ENCODE measurements around the gene XPO1.
A peak's percentile ranks its signal among the peaks of the same experiment; 100 is the strongest.
"Not testable (repeated sequence)": the region's sequence is repeated elsewhere in the genome, so short reads cannot be mapped to it uniquely, and the experiment has no call there.

Gene XPO1

DNA sequence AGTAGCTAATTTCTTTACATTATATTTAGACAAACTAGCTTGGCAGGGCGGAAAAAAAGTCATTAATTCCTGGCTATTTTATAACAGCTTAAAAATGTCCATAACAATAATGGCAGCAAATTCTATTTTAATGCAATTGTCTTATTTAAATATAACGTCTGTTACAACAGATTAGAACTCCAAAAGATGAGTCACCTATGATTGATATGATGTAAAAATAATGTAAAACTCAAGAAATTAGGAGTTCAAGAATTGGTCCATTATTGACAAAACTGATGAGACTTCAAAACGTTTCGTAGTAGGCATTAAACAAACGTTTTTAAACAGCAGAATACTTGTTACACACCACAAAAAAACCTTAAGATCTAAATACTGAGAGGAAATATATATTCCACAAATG lies 2.7 kb downstream of the XPO1 start:
- no peak for DNase-seq

- no peak for DNase-seq
Measured at GRCh38 chr2:61534926-61535325, 3.2 kb downstream of the XPO1 start.

- DNase-seq, result no peak
Measured at GRCh38 chr2:61530749-61531148, 7.4 kb downstream of the XPO1 start.

DNA sequence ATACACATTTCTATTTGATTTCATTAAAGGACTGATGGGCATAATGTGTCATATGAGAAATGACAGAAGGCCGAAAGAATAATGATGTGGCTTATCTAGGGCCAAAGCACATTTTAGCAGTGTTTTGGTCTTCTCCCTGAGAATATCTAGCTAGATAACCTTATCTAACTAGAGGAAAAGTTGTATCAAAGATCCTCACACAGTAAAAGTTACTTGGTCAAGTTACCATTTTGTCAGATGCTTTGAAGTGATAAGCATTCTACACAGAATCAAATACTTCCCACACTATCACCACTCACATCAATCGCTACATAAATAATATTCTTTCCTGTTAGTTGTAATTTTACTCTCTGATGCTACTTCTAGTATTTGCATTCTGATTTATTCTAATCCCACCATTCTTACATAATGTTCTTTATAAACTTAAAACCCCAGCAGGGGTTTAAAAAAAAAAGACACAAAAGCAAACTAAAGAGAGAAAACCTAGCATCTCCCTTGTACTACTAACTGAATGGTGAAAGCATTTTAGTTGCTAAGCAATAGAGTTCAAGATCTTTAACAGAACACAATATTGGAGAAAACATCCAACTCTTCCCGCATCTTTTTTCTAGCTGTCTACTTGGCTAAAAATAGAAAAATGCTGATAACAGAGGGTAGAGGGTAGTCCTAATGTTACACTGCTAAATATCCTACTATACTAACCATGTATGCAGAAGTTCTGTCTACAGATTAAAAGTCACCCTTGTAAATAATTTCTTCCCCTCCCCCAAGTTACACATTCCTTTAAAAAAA lies 8.0 kb downstream of the XPO1 start:
- DNase-seq, result no peak

- DNase-seq, result no peak
Measured at GRCh38 chr2:61520261-61520660, 17.9 kb downstream of the XPO1 start.

DNA sequence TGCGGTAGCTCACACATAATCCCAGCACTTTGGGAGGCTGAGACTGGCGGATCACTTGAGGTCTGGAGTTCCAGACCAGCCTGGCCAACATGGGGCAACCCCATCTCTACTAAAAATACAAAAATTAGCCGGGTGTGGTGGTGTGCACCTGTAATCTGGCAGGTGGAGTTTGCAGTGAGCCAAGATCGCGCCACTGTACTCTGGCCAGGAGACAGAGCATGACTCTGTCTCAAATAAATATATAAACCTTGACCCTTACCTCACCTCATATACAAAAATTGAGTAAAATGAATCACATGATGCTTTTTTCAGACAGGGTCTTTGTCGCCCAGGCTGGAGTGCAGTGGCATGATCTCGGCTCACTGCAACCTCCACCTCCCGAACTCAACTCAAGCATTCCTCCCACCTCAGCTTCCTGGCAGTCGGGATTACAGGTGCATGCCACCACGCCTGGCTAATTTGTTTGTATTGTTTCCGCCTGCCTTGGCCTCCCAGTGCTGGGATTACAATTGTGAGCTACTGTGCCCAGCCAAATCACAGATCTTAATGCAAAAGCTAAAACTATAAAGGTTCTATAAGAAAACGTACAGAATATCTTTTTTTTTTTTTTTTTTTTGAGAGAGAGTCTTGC lies 25.3 kb downstream of the XPO1 start:
- no peak for DNase-seq

- DNase-seq, result no peak
Measured at GRCh38 chr2:61510674-61511671, 27.2 kb downstream of the XPO1 start.

DNA sequence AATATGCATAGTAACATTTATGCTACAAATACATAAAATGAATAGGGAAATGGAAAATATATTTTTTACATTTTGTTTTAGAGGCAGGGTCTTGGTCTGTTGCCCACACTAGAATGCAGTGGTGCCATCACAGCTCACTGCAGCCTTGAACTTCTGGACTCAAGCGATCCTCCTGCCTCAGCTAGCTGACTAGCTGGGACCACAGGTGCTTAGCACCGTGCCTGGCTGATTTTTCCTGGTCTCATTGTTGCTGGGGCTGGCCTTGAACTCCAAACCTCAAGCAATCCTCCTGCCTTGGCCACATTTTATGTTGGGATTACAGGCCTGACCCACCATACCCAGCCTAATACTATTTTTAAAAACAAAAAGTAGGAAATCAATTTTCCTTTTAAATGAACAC lies 33.2 kb downstream of the XPO1 start:
- DNase-seq, result no peak

- DNase-seq, result no peak
Measured at GRCh38 chr2:61499060-61499459, 39.1 kb downstream of the XPO1 start.

DNA sequence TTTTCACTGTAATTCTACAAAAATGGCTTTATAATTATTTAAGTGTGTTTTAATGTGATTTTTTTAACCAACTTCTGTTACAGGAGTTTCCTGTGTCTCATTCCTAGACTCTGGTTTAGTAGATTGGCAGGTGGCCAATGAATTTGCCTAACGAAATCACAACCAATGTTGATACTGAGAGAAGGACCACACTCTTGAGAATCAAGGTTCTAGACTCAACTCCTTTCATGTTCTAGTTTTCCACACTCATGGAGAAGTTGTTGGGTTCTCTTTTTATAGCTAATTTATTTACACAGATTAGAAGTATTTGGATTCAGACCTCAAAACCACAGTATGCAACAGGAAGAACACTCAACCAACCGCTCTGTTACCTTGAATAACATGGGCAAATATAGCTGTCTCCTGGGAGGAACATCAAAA lies 44.6 kb downstream of the XPO1 start:
- DNase-seq, result peak; percentile 6

- no peak for DNase-seq
Measured at GRCh38 chr2:61492476-61492875, 45.7 kb downstream of the XPO1 start.

- DNase-seq, result no peak
Measured at GRCh38 chr2:61485281-61485680, 52.9 kb downstream of the XPO1 start.

GRCh38 chr2:61478086-61478485 lies 60.1 kb downstream of the XPO1 start:
- DNase-seq, result no peak

DNA sequence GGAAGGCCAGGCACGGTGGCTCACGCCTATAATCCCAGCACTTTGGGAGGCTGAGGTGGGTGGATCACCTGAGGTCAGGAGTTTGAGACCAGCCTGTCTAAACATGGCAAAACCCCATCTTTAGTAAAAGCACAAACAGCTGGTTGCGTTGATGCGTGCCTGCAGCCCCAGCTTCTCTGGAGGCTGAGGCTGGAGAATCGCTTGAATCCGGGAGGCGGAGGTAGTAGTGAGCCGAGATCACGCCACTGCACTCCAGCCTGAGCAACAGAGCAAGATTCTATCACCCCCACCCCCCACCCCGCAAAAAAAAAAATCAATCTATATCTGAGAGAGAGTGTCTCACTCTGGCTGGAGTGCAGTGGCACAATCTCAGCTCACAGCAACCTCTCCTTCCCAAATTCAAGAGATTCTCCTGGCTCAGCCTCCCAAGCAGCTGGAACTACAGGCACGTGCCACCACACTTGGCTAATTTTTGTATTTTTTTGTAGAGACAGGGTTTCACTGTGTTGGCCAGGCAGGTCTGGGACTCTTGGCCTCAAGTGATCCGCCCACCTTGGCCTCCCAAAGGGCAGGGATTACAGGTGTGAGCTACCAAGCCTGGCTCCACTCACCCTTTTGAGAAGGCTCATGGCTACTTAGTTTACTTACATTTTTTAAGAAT lies 61.1 kb downstream of the XPO1 start:
- not testable (repeated sequence) for DNase-seq

GRCh38 chr2:61471905-61472805 lies 66.0 kb downstream of the XPO1 start:
- DNase-seq, result peak; percentile 41

- DNase-seq, result peak; percentile 82
Measured at GRCh38 chr2:61470965-61471904, 66.9 kb downstream of the XPO1 start, which contains the start of gene USP34. Gene USP34 (minus strand): TSS chr2:61471087. CDS start chr2:61470692, 395 bp downstream.

DNA sequence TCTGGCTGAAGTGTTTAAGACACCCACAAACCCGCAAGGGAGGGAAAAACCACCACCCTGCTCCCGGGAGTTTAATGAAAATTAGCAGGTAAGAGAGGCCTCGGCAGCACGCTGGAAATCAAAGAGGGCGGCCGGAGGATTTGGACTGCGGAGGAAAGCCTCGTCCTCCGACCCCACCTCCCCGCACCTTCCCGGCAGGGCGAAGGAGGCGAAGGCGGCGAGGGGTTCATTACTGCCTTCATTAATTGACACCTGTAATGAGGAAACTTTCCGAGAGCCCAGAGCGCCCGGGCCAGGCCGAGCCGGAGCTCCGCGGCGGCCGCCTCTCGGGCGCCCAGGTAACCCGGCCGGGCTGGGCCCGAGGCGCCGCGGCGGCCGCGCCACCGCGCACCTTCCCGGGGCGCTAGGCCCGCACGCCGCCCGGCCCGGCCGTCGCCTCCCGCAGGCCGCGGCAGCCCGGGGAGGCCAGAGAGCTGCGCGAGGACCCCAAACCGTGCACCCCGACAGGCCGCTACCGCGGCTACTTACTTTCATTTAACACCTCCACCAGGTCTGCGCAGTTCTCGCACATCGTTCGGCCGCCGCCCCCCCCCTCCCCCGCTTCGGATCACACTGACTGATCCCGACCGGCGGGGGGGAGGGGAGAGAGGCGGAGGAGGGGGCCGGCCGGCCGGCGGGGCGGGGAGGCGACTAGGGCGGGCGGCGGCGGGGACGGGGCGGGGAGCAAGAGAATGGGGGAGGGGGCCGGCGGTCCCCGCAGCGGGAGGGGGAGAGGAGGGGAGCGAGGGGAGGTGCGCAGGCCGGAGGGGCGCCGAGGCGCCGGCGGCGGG lies 67.8 kb downstream of the XPO1 start:
- DNase-seq, result peak; percentile 49

DNA sequence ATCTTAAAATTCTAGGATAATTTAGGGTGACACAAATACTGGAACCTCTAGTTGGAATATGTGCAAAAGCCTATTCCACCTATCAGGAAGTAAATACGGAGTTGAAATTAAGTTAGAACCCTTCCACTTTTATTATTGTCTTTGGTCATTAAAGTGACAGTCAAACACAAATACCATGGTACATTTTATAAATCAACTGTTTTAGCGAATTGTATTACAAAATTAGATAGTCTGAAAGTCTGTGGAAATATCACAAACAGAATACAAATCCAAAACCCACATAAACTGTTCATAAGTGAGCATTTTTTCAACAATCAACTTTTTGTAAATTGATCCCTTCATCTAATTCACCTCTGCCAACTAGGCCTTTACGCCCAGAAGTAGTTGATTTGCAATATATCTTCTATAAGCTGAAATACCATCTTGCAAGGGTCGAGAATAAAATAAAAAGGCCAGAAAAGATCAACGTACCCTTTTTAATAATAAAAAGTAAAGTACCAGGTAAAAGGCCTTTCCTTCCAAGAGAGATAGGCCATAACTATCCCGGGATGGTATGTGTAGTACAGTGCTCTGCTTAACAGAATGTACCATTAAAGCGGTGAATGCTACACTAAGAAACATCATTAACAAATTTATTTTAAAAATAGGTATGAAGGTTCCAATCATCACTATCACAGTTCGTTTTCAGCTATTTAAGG lies 68.6 kb downstream of the XPO1 start:
- no peak for DNase-seq

GRCh38 chr2:61468231-61468630 lies 69.9 kb downstream of the XPO1 start:
- not testable (repeated sequence) for DNase-seq
